HCT116 (cell line): Measurements from ENCODE around the gene ANKLE2. TPM values are rescaled to one million over a fixed set of nuclear protein-coding genes. Genes with fewer than 3 reads are reported as not detected.
"Not testable (repeated sequence)": the region's sequence is repeated elsewhere in the genome, so short reads cannot be mapped to it uniquely, and the experiment has no call there.

ENCODE experiments used
- ATAC-seq: fragments of 200-7000 bp; cut with Tn5 transposase; 2 replicates; pipeline ENCODE4 v1.9.1; 2020; ENCODE audit warnings: mild to moderate bottlenecking, moderate library complexity
- BruUV-seq: library from RNA; stranded (reverse); fragments of 400-500 nt; replicated peaks from 2 replicates; lab custom pipeline; 2021; lab: Mats Ljungman, UMichigan
- CTCF ChIA-PET: fragments of 300-600 bp; sonication (Branson Sonifier 250); formaldehyde crosslinking; loops from one replicate; lab custom pipeline; 2021; ENCODE audit warnings: antibody characterized with exemption; lab: Charles Lee
- POLR2A ChIA-PET: fragments of 300-600, 350-600 bp; sonication (Branson Sonifier 250); formaldehyde crosslinking; loops from one replicate; lab custom pipeline; 2021; ENCODE audit warnings: antibody characterized with exemption; lab: Charles Lee
- RAD21 ChIA-PET, 2 experiments: fragments of 300-600 bp; sonication (Branson Sonifier 250); formaldehyde crosslinking; loops; one replicate each; lab custom pipeline; 2023; ENCODE audit warnings: low total read pairs in 2 of 2; ENCODE audit not compliant: uncharacterized antibody in 2 of 2, unreplicated experiment in 2 of 2, low non-redundant PET in 1 of 2; lab: Charles Lee
- DNase-seq: peaks from one replicate; pipeline ENCODE4 v3.0.0-alpha.2; 2010; ENCODE audit warnings: low read depth, low spot score
- H2AFZ ChIP-seq: fragments of 200-600 bp; shearing (Covaris generic), sonication (generic); 2 replicates; pipeline ENCODE4 v1.6.1; 2017; ENCODE audit warnings: low read depth, mixed run types, mixed read lengths, antibody characterized with exemption, low read length; ENCODE audit not compliant: poor library complexity, severe bottlenecking
- H3K27ac ChIP-seq: 2 replicates; pipeline ENCODE4 v1.5.1; 2012; ENCODE audit warnings: low read depth, low read length
- H3K27me3 ChIP-seq: fragments of 200-600 bp; sonication (generic); 2 replicates; pipeline ENCODE4 v1.6.1; 2016; ENCODE audit warnings: mixed run types, low read length, mixed read lengths; ENCODE audit not compliant: insufficient read depth
- H3K36me3 ChIP-seq, 2 experiments: fragments of 200-500 bp in 1 of 2; fragments of 200-600 bp in 1 of 2; sonication (Bioruptor generic) in 1 of 2; sonication (generic) in 1 of 2; 2 replicates each; pipeline versions ENCODE4 v1.5.1 to v1.6.1; 2014 to 2016; ENCODE audit warnings: low read length in 2 of 2, inconsistent platforms in 1 of 2, mixed read lengths in 1 of 2, mixed run types in 1 of 2; ENCODE audit not compliant: insufficient read depth in 2 of 2, control insufficient read depth in 1 of 2
- H3K4me1 ChIP-seq, 2 experiments: fragments of 200-600 bp in 1 of 2; sonication (generic) in 1 of 2; 2 replicates each; pipeline versions ENCODE4 v1.5.1 to v1.6.1; 2012 to 2017; ENCODE audit warnings: low read length in 2 of 2, inconsistent platforms in 1 of 2, mild to moderate bottlenecking in 1 of 2, mixed read lengths in 1 of 2, mixed run types in 1 of 2, moderate library complexity in 1 of 2; ENCODE audit not compliant: insufficient read depth in 2 of 2, control insufficient read depth in 1 of 2
- H3K4me2 ChIP-seq: fragments of 200-600 bp; sonication (generic); 2 replicates; pipeline ENCODE4 v1.6.1; 2017; ENCODE audit warnings: mixed run types, low read length, mixed read lengths
- H3K4me3 ChIP-seq, 2 experiments: fragments of 200-600 bp in 1 of 2; sonication (generic) in 1 of 2; replicated peaks in 1 of 2; 2 replicates each; pipeline ENCODE4 v1.5.1; 2011 to 2016; ENCODE audit warnings: low read length in 2 of 2, control low read depth in 1 of 2, low read depth in 1 of 2, mild to moderate bottlenecking in 1 of 2, mixed read lengths in 1 of 2, mixed run types in 1 of 2
- H3K79me2 ChIP-seq: fragments of 200-600 bp; sonication (generic); 2 replicates; pipeline ENCODE4 v1.6.1; 2017; ENCODE audit warnings: mild to moderate bottlenecking, mixed run types, low read length, moderate library complexity, mixed read lengths; ENCODE audit not compliant: insufficient read depth
- H3K9ac ChIP-seq: fragments of 200-600 bp; sonication (generic); 2 replicates; pipeline ENCODE4 v1.6.1; 2016; ENCODE audit warnings: low read length, mixed read lengths
- H3K9me2 ChIP-seq: fragments of 200-600 bp; sonication (generic), shearing (Covaris generic); 2 replicates; pipeline ENCODE4 v1.6.1; 2017; ENCODE audit warnings: mixed run types, mild to moderate bottlenecking, moderate library complexity; ENCODE audit not compliant: insufficient read depth
- H3K9me3 ChIP-seq, 2 experiments: fragments of 200-500 bp in 1 of 2; fragments of 200-600 bp in 1 of 2; sonication (Bioruptor generic) in 1 of 2; sonication (generic) in 1 of 2; 2 replicates each; pipeline ENCODE4 v1.6.1; 2014 to 2017; ENCODE audit warnings: low read length in 2 of 2, mixed read lengths in 2 of 2, inconsistent platforms in 1 of 2, low read depth in 1 of 2, mild to moderate bottlenecking in 1 of 2, mixed run types in 1 of 2, moderate library complexity in 1 of 2; ENCODE audit not compliant: control insufficient read depth in 1 of 2, insufficient read depth in 1 of 2
- H4K20me1 ChIP-seq: fragments of 200-600 bp; sonication (generic), shearing (Covaris generic); 2 replicates; pipeline ENCODE4 v1.6.1; 2017; ENCODE audit warnings: mixed run types, mild to moderate bottlenecking, moderate library complexity; ENCODE audit not compliant: insufficient read depth
- SIN3A ChIP-seq: IDR thresholded peaks from 2 replicates; pipeline ENCODE4 v1.6.1; 2012; ENCODE audit warnings: low read depth
- intact Hi-C: fragments of 100-400 bp; cut with micrococcal nuclease; formaldehyde crosslinking; loops from 2 replicates; pipeline ENCODE4 v1.10.0; 2022
- total RNA-seq: library from RNA; stranded (reverse); gene quantifications from one replicate; pipeline ENCODE4 v1.2.1, GENCODE V29; 2021; ENCODE audit not compliant: unreplicated experiment
- TF ChIP-seq, protein P1 (sequence below), 3 experiments: fragments of 200-600 bp in 1 of 3; sonication (generic) in 1 of 3; IDR thresholded peaks in 2 of 3; conservative IDR thresholded peaks in 1 of 3; 2 replicates each; pipeline ENCODE4 v1.5.1; 2012 to 2017; ENCODE audit warnings: low read depth in 2 of 3, low read length in 2 of 3, antibody characterized with exemption in 1 of 3, borderline replicate concordance in 1 of 3, control low read depth in 1 of 3, mild to moderate bottlenecking in 1 of 3, mixed read lengths in 1 of 3, mixed run types in 1 of 3, moderate library complexity in 1 of 3; ENCODE audit not compliant: insufficient read depth in 1 of 3

Gene ANKLE2
- total RNA-seq, 1 experiment from 2014 or later = 68.8 TPM

GRCh38 chr12:132754160-132754932 lies 7.3 kb downstream of the ANKLE2 start:
- peaks cover 87% of the 10 kb centered on the region for H3K79me2 ChIP-seq
- H3K4me3 ChIP-seq = no peak overlapping the region
- DNase-seq (peak; percentile 19), ATAC-seq (peak; percentile 93)
- intact Hi-C loops = no loop called here
- TF ChIP-seq, protein P1, sequence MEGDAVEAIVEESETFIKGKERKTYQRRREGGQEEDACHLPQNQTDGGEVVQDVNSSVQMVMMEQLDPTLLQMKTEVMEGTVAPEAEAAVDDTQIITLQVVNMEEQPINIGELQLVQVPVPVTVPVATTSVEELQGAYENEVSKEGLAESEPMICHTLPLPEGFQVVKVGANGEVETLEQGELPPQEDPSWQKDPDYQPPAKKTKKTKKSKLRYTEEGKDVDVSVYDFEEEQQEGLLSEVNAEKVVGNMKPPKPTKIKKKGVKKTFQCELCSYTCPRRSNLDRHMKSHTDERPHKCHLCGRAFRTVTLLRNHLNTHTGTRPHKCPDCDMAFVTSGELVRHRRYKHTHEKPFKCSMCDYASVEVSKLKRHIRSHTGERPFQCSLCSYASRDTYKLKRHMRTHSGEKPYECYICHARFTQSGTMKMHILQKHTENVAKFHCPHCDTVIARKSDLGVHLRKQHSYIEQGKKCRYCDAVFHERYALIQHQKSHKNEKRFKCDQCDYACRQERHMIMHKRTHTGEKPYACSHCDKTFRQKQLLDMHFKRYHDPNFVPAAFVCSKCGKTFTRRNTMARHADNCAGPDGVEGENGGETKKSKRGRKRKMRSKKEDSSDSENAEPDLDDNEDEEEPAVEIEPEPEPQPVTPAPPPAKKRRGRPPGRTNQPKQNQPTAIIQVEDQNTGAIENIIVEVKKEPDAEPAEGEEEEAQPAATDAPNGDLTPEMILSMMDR (IDR thresholded peaks at IDR 0.05 in 2 of 3, conservative IDR thresholded peaks at IDR 0.05 in 1 of 3; ENCODE audit: borderline replicate concordance in 1 of 3, insufficient read depth in 1 of 3, low read depth in 2 of 3, low read length in 2 of 3) = peak in 2 of 3 experiments; percentile 6 to 24; a peak in 2 of 6 replicates
- TF ChIP-seq SIN3A = no peak
- no peak overlapping the region for H3K9ac ChIP-seq
- CTCF ChIA-PET = no interaction called here
- 0 out of 4 replicates have a peak, but pooled peaks cover 0 to 3% of the 10 kb centered on the region in 2 experiments for H3K4me1 ChIP-seq
- H3K36me3 ChIP-seq = peaks cover 34 to 45% of the 10 kb centered on the region in 2 experiments; a peak in 3 of 4 replicates
- no peak overlapping the region for H3K4me2 ChIP-seq
- no peaks in the 10 kb centered on the region for H3K9me2 ChIP-seq
- RAD21 ChIA-PET = no interaction called here
- H3K27ac ChIP-seq = no peak overlapping the region
- no peaks in the 10 kb centered on the region; the same call in 1 of the 2 replicates for H4K20me1 ChIP-seq
- BruUV-seq = no TSS peak
- H2AFZ ChIP-seq = no peak overlapping the region
- no peaks in the 10 kb centered on the region for H3K9me3 ChIP-seq
- POLR2A ChIA-PET = no interaction called here
- H3K27me3 ChIP-seq = no peaks in the 10 kb centered on the region

- H3K9me3 ChIP-seq, H3K4me3 ChIP-seq, H3K27me3 ChIP-seq, H3K9ac ChIP-seq, H2AFZ ChIP-seq, H4K20me1 ChIP-seq, H3K27ac ChIP-seq, RAD21 ChIA-PET, intact Hi-C loops, CTCF ChIA-PET, POLR2A ChIA-PET, DNase-seq, H3K9me2 ChIP-seq, H3K4me1 ChIP-seq, ATAC-seq, H3K4me2 ChIP-seq, BruUV-seq: not testable (repeated sequence)
- H3K79me2 ChIP-seq = peaks cover 81% of the 10 kb centered on the region
- peaks cover 37 to 47% of the 10 kb centered on the region in 2 experiments; a peak in 3 of 4 replicates for H3K36me3 ChIP-seq
Observed at GRCh38 chr12:132753670-132754069, 8.0 kb downstream of the ANKLE2 start.
